GM12878 (cell line): Measurements from ENCODE around the gene BEGAIN. TPM values are rescaled to one million over a fixed set of nuclear protein-coding genes. Genes with fewer than 3 reads are reported as not detected.

ENCODE experiments used
- ATAC-seq: fragments of 200-7000 bp; cut with Tn5 transposase; 3 replicates; pipeline ENCODE4 v1.9.1; 2020; ENCODE audit warnings: mild to moderate bottlenecking, moderate library complexity
- BruUV-seq: library from RNA; stranded (reverse); fragments of 400-500 nt; replicated peaks from 2 replicates; lab custom pipeline; 2021; lab: Mats Ljungman, UMichigan
- CTCF ChIA-PET: fragments of 300-600 bp; sonication (Branson Sonifier 250); formaldehyde crosslinking; extraction: SDS; loops from one replicate; lab custom pipeline; 2021; ENCODE audit warnings: inconsistent platforms; lab: Yijun Ruan, JAX
- POLR2A ChIA-PET: fragments of 350-600 bp; formaldehyde crosslinking; extraction: SDS; loops from one replicate; lab custom pipeline; 2021; ENCODE audit warnings: inconsistent platforms; lab: Charles Lee
- RAD21 ChIA-PET: fragments of 300-600 bp; sonication (Branson Sonifier 250); formaldehyde crosslinking; loops from one replicate; lab custom pipeline; 2023; ENCODE audit warnings: antibody characterized with exemption; ENCODE audit not compliant: unreplicated experiment; lab: Charles Lee
- SMC1A ChIA-PET: fragments of 300-600 bp; sonication (Branson Sonifier 250); formaldehyde crosslinking; loops from one replicate; lab custom pipeline; 2023; ENCODE audit not compliant: unreplicated experiment, uncharacterized antibody; lab: Charles Lee
- DNase-seq: peaks from one replicate; pipeline ENCODE4 v3.0.0-alpha.2; 2011; ENCODE audit warnings: low read depth, low spot score
- FAIRE-seq: peaks from 3 replicates; lab custom pipeline; 2011; peaks lifted over from hg19 to GRCh38; lab: Jason Lieb, UNC
- H2AFZ ChIP-seq: 2 replicates; pipeline ENCODE4 v1.6.0; 2011; ENCODE audit warnings: low read depth, low read length, control low read depth; ENCODE audit not compliant: control insufficient read depth
- H3K27ac ChIP-seq: 2 replicates; pipeline ENCODE4 v1.5.1; 2011; ENCODE audit warnings: control low read depth; ENCODE audit not compliant: control insufficient read depth, insufficient read depth
- H3K27me3 ChIP-seq, 2 experiments: replicated peaks in 1 of 2; 2 replicates each; pipeline versions ENCODE4 v1.6.0 to v1.6.1; 2011; ENCODE audit warnings: low read length in 1 of 2; ENCODE audit not compliant: control insufficient read depth in 2 of 2, insufficient read depth in 2 of 2
- H3K36me3 ChIP-seq, 2 experiments: 2 replicates each; pipeline ENCODE4 v1.5.1; 2011; ENCODE audit warnings: low read length in 1 of 2; ENCODE audit not compliant: control insufficient read depth in 2 of 2, insufficient read depth in 2 of 2
- H3K4me1 ChIP-seq: 2 replicates; pipeline ENCODE4 v1.6.1; 2011; ENCODE audit warnings: mild to moderate bottlenecking, low read length, moderate library complexity, mixed read lengths; ENCODE audit not compliant: control insufficient read depth, insufficient read depth
- H3K4me2 ChIP-seq: 2 replicates; pipeline ENCODE4 v1.6.0; 2011; ENCODE audit warnings: control low read depth; ENCODE audit not compliant: control insufficient read depth, insufficient read depth
- H3K4me3 ChIP-seq: fragments of 200-600 bp; sonication (generic); 2 replicates; pipeline ENCODE4 v1.5.1; 2016
- H3K79me2 ChIP-seq: 2 replicates; pipeline ENCODE4 v1.6.0; 2011; ENCODE audit warnings: low read length; ENCODE audit not compliant: control insufficient read depth, insufficient read depth
- H3K9ac ChIP-seq: 2 replicates; pipeline ENCODE4 v1.8.0; 2011; ENCODE audit warnings: low read length, control low read depth, mixed read lengths; ENCODE audit not compliant: control insufficient read depth, insufficient read depth
- H3K9me3 ChIP-seq: replicated peaks from 3 replicates; pipeline ENCODE4 v1.5.1; 2011; ENCODE audit warnings: mild to moderate bottlenecking, low read length; ENCODE audit not compliant: control insufficient read depth, insufficient read depth
- H4K20me1 ChIP-seq: 2 replicates; pipeline ENCODE4 v1.6.0; 2011; ENCODE audit not compliant: control insufficient read depth, insufficient read depth
- BACH1 ChIP-seq: fragments of 450-650 bp; IDR thresholded peaks from 2 replicates; pipeline ENCODE4 v1.6.1; 2017; ENCODE audit warnings: mild to moderate bottlenecking, borderline replicate concordance
- HDAC2 ChIP-seq: fragments of 200-600 bp; sonication (generic); IDR thresholded peaks from 2 replicates; pipeline ENCODE4 v1.6.1; 2017
- IRF4 ChIP-seq: IDR thresholded peaks from 2 replicates; pipeline ENCODE4 v1.6.1; 2011; ENCODE audit warnings: low read depth, low read length
- KAT2A ChIP-seq: conservative IDR thresholded peaks from 2 replicates; pipeline ENCODE4 v1.6.1; 2011; ENCODE audit warnings: low read depth, low read length; ENCODE audit not compliant: control insufficient read depth
- MTA2 ChIP-seq: fragments of 450-650 bp; IDR thresholded peaks from 2 replicates; pipeline ENCODE4 v1.6.1; 2016; ENCODE audit warnings: low read depth, mild to moderate bottlenecking, moderate library complexity
- MYB ChIP-seq: fragments of 150-350 bp; IDR thresholded peaks from 2 replicates; pipeline ENCODE4 v1.6.1; 2014; ENCODE audit warnings: mild to moderate bottlenecking, low read depth, low read length, borderline replicate concordance
- ZSCAN29 ChIP-seq: fragments of 450-650 bp; IDR thresholded peaks from 2 replicates; pipeline ENCODE4 v1.6.1; 2017; ENCODE audit warnings: mild to moderate bottlenecking, moderate library complexity
- WGBS: methylation state at CpG from one replicate; pipeline ENCODE4 v1.1.6; 2016; ENCODE audit warnings: low lambda C conversion rate; ENCODE audit not compliant: insufficient replicate concordance, insufficient coverage; ENCODE audit errors: missing lambda C conversion rate; 5-methylcytosine and 5-hydroxymethylcytosine counted together
- in situ Hi-C: fragments of 300-500 bp; cut with MboI; formaldehyde crosslinking; loops from 9 replicates; pipeline ENCODE4 v1.14.3; 2018; ENCODE audit warnings: mixed read lengths
- intact Hi-C: fragments of 100-400 bp; cut with micrococcal nuclease; formaldehyde crosslinking; loops from one replicate; pipeline ENCODE4 v1.14.2; 2022; ENCODE audit not compliant: unreplicated experiment
- polyA plus RNA-seq, 11 experiments: library from polyadenylated mRNA; depleted of rRNA in 4 of 11; unstranded in 6 of 11; stranded (reverse) in 5 of 11; fragments of >200 nt; fragmentation: Nextera tagmentation in 4 of 11; fragmentation: Illumina TruSeq in 1 of 11; extraction: Ambion mirVana in 4 of 11; extraction: Trizol in 1 of 11; gene quantifications; 1 replicate in 1 of 11; 2 replicates in 10 of 11; pipeline versions ENCODE4 v1.2.1 to v1.2.3, GENCODE V29; 2011 to 2016; ENCODE audit warnings: inconsistent platforms in 2 of 11, missing spikeins in 2 of 11, low read depth in 1 of 11
- total RNA-seq, 4 experiments: library from RNA; depleted of rRNA in 3 of 4; stranded (reverse); fragments of >200 nt in 3 of 4; fragmentation: Illumina TruSeq in 1 of 4; extraction: Trizol in 1 of 4; gene quantifications; 2 replicates each; pipeline versions ENCODE4 v1.2.1 to v1.2.3, GENCODE V29; 2013 to 2021
- TF ChIP-seq, protein P1 (sequence below): fragments of 450-650 bp; IDR thresholded peaks from 2 replicates; pipeline ENCODE4 v1.6.1; 2017; ENCODE audit warnings: mild to moderate bottlenecking, low read depth, inconsistent platforms; ENCODE audit not compliant: poor library complexity, severe bottlenecking

Gene BEGAIN
- total and polyA plus RNA-seq, 10 of the 15 experiments (the other 5 are each of a cell fraction or from before 2014, with no cell fraction given), result 0.01 to 0.31 (median 0.06) TPM; not detected in 5

DNA sequence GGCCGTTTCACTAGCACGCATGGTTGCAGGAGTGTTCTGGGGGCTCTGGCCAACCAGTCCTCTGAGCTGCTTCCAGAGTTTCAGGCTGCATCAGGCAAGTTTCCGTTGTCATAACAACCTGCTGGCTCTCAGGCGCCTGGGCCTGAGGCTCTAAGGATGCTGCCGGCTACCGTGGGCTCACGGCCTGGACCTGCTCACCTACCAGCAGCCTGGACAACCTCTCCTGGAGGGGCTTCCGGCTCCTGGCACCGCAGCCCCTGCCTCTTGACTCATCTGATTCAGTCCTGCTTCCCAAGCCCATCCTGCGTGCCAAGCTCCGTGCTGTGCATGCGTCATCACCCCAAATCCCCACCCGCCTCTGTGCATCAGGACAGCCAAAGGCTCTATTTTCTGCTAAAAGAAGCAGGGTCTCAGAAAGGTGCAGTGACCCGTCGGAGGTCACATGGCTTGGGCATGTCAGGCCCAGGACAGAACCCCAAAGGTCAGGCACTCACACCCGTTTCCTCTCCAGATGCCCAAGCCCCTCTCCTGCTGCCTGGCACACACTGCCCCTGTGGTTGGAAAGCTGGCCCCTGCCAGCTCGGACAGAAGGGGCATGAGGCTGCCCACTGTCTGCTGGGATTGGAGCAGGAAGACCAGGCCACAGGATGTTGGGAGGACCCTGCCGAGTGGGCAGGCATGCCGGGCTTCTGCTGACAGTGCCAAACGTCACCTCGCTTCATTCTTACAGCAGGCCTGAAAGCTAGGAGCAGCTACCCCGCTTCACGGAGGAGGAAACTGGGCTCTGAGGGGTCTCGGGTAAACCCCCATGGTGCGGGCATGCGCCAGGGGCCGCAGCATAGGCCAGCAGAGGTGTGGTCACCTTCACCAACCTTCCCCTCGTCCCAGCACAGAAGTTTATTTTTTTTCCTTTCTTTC, 5.7 kb downstream of the BEGAIN start:
- no peak for TF ChIP-seq ZSCAN29
- TF ChIP-seq HDAC2, result no peak
- no peak for TF ChIP-seq IRF4
- no peak for TF ChIP-seq KAT2A
- no peak for TF ChIP-seq MYB
- TF ChIP-seq, all 136 proteins: peak for 0
- H3K9me3 ChIP-seq, result no peaks in the 10 kb centered on the region
- FAIRE-seq, result no peak
- no peak overlapping the region for H3K4me3 ChIP-seq
- no peaks in the 10 kb centered on the region for H3K36me3 ChIP-seq
- no peak overlapping the region for H3K4me2 ChIP-seq
- H2AFZ ChIP-seq, result no peak overlapping the region
- 43% methylated on average over 28 of the region's 28 CpGs for WGBS
- intact Hi-C loops, result no loop called here
- H3K4me1 ChIP-seq, result no peaks in the 10 kb centered on the region
- no TSS peak for BruUV-seq
- H3K9ac ChIP-seq, result no peak overlapping the region
- CTCF ChIA-PET, result no interaction called here
- RAD21 ChIA-PET, result no interaction called here
- no peaks in the 10 kb centered on the region; a peak in 1 of 4 replicates for H3K27me3 ChIP-seq
- no peak for DNase-seq
- POLR2A ChIA-PET, result no interaction called here
- no peaks in the 10 kb centered on the region for H4K20me1 ChIP-seq
- no peak for ATAC-seq
- no peaks in the 10 kb centered on the region for H3K79me2 ChIP-seq
- no peak overlapping the region for H3K27ac ChIP-seq
- in situ Hi-C loops, result no loop called here
- SMC1A ChIA-PET, result no interaction called here

DNA sequence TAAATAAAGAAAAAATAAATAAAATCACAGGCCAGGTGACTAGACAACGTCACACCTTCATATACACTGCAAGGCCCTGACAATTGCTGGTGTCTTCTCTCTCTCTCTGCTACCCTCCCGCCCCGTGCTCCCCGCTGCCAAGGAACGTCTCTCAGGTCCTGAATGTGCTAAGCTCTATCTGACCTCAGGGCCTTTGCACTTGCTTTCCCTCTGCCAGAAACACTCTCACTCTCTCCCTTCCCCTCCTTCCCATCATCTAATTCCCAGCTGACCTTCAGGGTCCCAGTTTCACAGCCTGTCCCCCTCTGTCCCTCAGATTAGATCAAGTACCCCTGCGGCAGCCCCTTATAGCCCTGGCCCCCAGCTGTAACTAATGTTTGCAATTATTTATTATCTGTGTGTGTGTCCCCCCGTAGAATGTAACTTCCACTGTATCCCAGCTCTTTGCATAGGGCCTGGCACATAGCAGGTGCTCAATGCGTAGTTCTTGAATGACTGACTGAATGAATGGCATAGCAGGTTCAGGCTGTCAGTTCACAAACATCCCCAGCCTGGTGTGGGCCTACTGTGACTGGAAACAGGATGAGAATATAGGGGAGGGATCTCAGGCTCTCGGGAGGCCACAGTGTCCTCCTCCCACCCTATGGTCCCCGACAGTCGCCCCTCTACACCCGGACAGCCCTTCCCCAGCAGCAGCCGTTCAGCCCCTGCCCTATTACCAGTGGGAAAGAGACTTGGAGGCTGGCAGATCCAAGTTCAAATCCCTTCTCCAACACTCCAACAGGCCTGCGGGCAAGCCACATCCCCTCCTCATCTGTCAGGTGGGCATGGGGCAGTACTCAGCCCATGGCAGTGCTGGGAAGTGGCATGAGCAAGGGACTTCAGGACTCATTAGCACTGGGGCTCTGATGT, 6.6 kb downstream of the BEGAIN start:
- SMC1A ChIA-PET, result no interaction called here
- Histone ChIP-seq H3K79me2 (no peaks in the 10 kb centered on the region), H4K20me1 (no peaks in the 10 kb centered on the region), H3K9me3 (no peaks in the 10 kb centered on the region), H3K27ac (no peak overlapping the region), H3K27me3 (no peaks in the 10 kb centered on the region), H2AFZ (no peak overlapping the region), H3K9ac (no peak overlapping the region), H3K4me3 (no peak overlapping the region), H3K36me3 (no peaks in the 10 kb centered on the region), H3K4me1 (no peaks in the 10 kb centered on the region), H3K4me2 (no peak overlapping the region)
- 53% methylated on average over 14 of the region's 14 CpGs for WGBS
- intact Hi-C loops (no loop called here), in situ Hi-C loops (no loop called here)
- TF ChIP-seq BACH1, result no peak
- TF ChIP-seq, protein P1, sequence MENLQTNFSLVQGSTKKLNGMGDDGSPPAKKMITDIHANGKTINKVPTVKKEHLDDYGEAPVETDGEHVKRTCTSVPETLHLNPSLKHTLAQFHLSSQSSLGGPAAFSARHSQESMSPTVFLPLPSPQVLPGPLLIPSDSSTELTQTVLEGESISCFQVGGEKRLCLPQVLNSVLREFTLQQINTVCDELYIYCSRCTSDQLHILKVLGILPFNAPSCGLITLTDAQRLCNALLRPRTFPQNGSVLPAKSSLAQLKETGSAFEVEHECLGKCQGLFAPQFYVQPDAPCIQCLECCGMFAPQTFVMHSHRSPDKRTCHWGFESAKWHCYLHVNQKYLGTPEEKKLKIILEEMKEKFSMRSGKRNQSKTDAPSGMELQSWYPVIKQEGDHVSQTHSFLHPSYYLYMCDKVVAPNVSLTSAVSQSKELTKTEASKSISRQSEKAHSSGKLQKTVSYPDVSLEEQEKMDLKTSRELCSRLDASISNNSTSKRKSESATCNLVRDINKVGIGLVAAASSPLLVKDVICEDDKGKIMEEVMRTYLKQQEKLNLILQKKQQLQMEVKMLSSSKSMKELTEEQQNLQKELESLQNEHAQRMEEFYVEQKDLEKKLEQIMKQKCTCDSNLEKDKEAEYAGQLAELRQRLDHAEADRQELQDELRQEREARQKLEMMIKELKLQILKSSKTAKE, result no peak
- TF ChIP-seq MTA2, result no peak
- CTCF ChIA-PET, result no interaction called here
- FAIRE-seq (no peak), ATAC-seq (no peak), DNase-seq (no peak)
- POLR2A ChIA-PET, result no interaction called here
- BruUV-seq, result no TSS peak
- RAD21 ChIA-PET, result no interaction called here
